T-helper 2 cell treated with Interferon-gamma antibody and Interleukin-4, amounts not matched to agents 5 μg/mL and 100 μg/mL, for 36 hours (primary cell): ENCODE data around the gene ACTL8.

Experiments
- DNase-seq: peaks from one replicate; pipeline ENCODE4 v3.0.0; 2021; ENCODE audit warnings: low spot score
- H3K27ac Mint-ChIP-seq: one replicate; pipeline ENCODE4 v1.8.0; 2021; ENCODE audit warnings: mild to moderate bottlenecking, mixed read lengths
- H3K27me3 Mint-ChIP-seq: one replicate; pipeline ENCODE4 v1.8.0; 2021; ENCODE audit warnings: low read depth, mixed read lengths
- H3K36me3 Mint-ChIP-seq: one replicate; pipeline ENCODE4 v1.8.0; 2021; ENCODE audit warnings: low read depth, mixed read lengths
- H3K4me1 Mint-ChIP-seq: one replicate; pipeline ENCODE4 v1.8.0; 2021; ENCODE audit warnings: low read depth, mixed read lengths
- H3K4me3 Mint-ChIP-seq: one replicate; pipeline ENCODE4 v1.8.0; 2022; ENCODE audit warnings: mild to moderate bottlenecking, moderate library complexity, mixed read lengths
- H3K9me3 Mint-ChIP-seq: one replicate; pipeline ENCODE4 v1.8.0; 2021; ENCODE audit warnings: mixed read lengths

Gene ACTL8

GRCh38 chr1:17862121-17862520 is 107.0 kb downstream of the ACTL8 start:
- H3K4me1 Mint-ChIP-seq, result no peaks in the 10 kb centered on the region
- no peaks in the 10 kb centered on the region for H3K9me3 Mint-ChIP-seq
- no peak overlapping the region for H3K27ac Mint-ChIP-seq
- H3K27me3 Mint-ChIP-seq, result no peaks in the 10 kb centered on the region
- no peak for DNase-seq
- H3K36me3 Mint-ChIP-seq, result no peaks in the 10 kb centered on the region
- no peak overlapping the region for H3K4me3 Mint-ChIP-seq

GRCh38 chr1:17865912-17866739 is 111.0 kb downstream of the ACTL8 start:
- no peak for DNase-seq
- Mint-ChIP-seq H3K27ac (no peak overlapping the region), H3K36me3 (no peaks in the 10 kb centered on the region), H3K27me3 (no peaks in the 10 kb centered on the region), H3K4me1 (no peaks in the 10 kb centered on the region), H3K4me3 (no peak overlapping the region), H3K9me3 (no peaks in the 10 kb centered on the region)

GRCh38 chr1:17866740-17867029 is 111.6 kb downstream of the ACTL8 start:
- Mint-ChIP-seq H3K4me1 (no peaks in the 10 kb centered on the region), H3K4me3 (no peak overlapping the region), H3K36me3 (no peaks in the 10 kb centered on the region), H3K9me3 (no peaks in the 10 kb centered on the region), H3K27ac (no peak overlapping the region), H3K27me3 (no peaks in the 10 kb centered on the region)
- DNase-seq, result no peak

- H3K27me3 Mint-ChIP-seq, result no peaks in the 10 kb centered on the region
- H3K4me1 Mint-ChIP-seq, result no peaks in the 10 kb centered on the region
- no peak overlapping the region for H3K4me3 Mint-ChIP-seq
- H3K27ac Mint-ChIP-seq, result no peak overlapping the region
- H3K9me3 Mint-ChIP-seq, result no peaks in the 10 kb centered on the region
- H3K36me3 Mint-ChIP-seq, result no peaks in the 10 kb centered on the region
- DNase-seq, result no peak
These were observed 112.3 kb downstream of the ACTL8 start for GRCh38 chr1:17867470-17867869.

- no peaks in the 10 kb centered on the region for H3K4me1 Mint-ChIP-seq
- H3K36me3 Mint-ChIP-seq, result no peaks in the 10 kb centered on the region
- H3K9me3 Mint-ChIP-seq, result no peaks in the 10 kb centered on the region
- H3K4me3 Mint-ChIP-seq, result no peak overlapping the region
- no peak overlapping the region for H3K27ac Mint-ChIP-seq
- H3K27me3 Mint-ChIP-seq, result no peaks in the 10 kb centered on the region
- no peak for DNase-seq
These were observed 114.7 kb downstream of the ACTL8 start for GRCh38 chr1:17869815-17870214.

GRCh38 chr1:17870679-17871078 is 115.5 kb downstream of the ACTL8 start:
- no peaks in the 10 kb centered on the region for H3K36me3 Mint-ChIP-seq
- H3K4me1 Mint-ChIP-seq, result no peaks in the 10 kb centered on the region
- H3K27me3 Mint-ChIP-seq, result no peaks in the 10 kb centered on the region
- H3K4me3 Mint-ChIP-seq, result no peak overlapping the region
- no peak for DNase-seq
- no peaks in the 10 kb centered on the region for H3K9me3 Mint-ChIP-seq
- H3K27ac Mint-ChIP-seq, result no peak overlapping the region

- H3K27me3 Mint-ChIP-seq, result no peaks in the 10 kb centered on the region
- no peaks in the 10 kb centered on the region for H3K36me3 Mint-ChIP-seq
- DNase-seq, result no peak
- H3K9me3 Mint-ChIP-seq, result no peaks in the 10 kb centered on the region
- H3K4me3 Mint-ChIP-seq, result no peak overlapping the region
- H3K27ac Mint-ChIP-seq, result no peak overlapping the region
- no peaks in the 10 kb centered on the region for H3K4me1 Mint-ChIP-seq
These were observed 118.0 kb downstream of the ACTL8 start for GRCh38 chr1:17873007-17873675.

- Mint-ChIP-seq H3K4me3 (no peak overlapping the region), H3K9me3 (no peaks in the 10 kb centered on the region), H3K27me3 (no peaks in the 10 kb centered on the region), H3K36me3 (no peaks in the 10 kb centered on the region), H3K4me1 (no peaks in the 10 kb centered on the region), H3K27ac (no peak overlapping the region)
- DNase-seq, result no peak
These were observed 119.1 kb downstream of the ACTL8 start for GRCh38 chr1:17874231-17874630.

GRCh38 chr1:17874710-17875109 is 119.6 kb downstream of the ACTL8 start:
- Mint-ChIP-seq H3K4me3 (no peak overlapping the region), H3K4me1 (no peaks in the 10 kb centered on the region), H3K36me3 (no peaks in the 10 kb centered on the region), H3K27ac (no peak overlapping the region), H3K9me3 (no peaks in the 10 kb centered on the region), H3K27me3 (no peaks in the 10 kb centered on the region)
- no peak for DNase-seq

GRCh38 chr1:17875171-17875881 is 120.2 kb downstream of the ACTL8 start:
- H3K9me3 Mint-ChIP-seq, result no peaks in the 10 kb centered on the region
- no peak overlapping the region for H3K27ac Mint-ChIP-seq
- H3K27me3 Mint-ChIP-seq, result no peaks in the 10 kb centered on the region
- no peaks in the 10 kb centered on the region for H3K4me1 Mint-ChIP-seq
- H3K36me3 Mint-ChIP-seq, result no peaks in the 10 kb centered on the region
- no peak for DNase-seq
- H3K4me3 Mint-ChIP-seq, result no peak overlapping the region

GRCh38 chr1:17875882-17876280 is 120.7 kb downstream of the ACTL8 start:
- no peaks in the 10 kb centered on the region for H3K27me3 Mint-ChIP-seq
- no peaks in the 10 kb centered on the region for H3K9me3 Mint-ChIP-seq
- H3K36me3 Mint-ChIP-seq, result no peaks in the 10 kb centered on the region
- H3K4me1 Mint-ChIP-seq, result no peaks in the 10 kb centered on the region
- H3K4me3 Mint-ChIP-seq, result no peak overlapping the region
- DNase-seq, result no peak
- H3K27ac Mint-ChIP-seq, result no peak overlapping the region
